HepG2 (cell line): ENCODE measurements around the gene BMAL1. TPM values are rescaled to one million over a fixed set of nuclear protein-coding genes. Genes with fewer than 3 reads are reported as not detected.

Experiments used
- ATAC-seq: fragments of 200-7000 bp; cut with Tn5 transposase; 3 replicates; pipeline ENCODE4 v1.9.1; 2020; ENCODE audit warnings: mild to moderate bottlenecking, moderate library complexity
- BruUV-seq: library from RNA; stranded (reverse); fragments of 400-500 nt; replicated peaks from 2 replicates; lab custom pipeline; 2021; lab: Mats Ljungman, UMichigan
- CTCF ChIA-PET: fragments of 300-600 bp; formaldehyde crosslinking; extraction: SDS; loops from one replicate; lab custom pipeline; 2021; ENCODE audit warnings: low total read pairs, inconsistent platforms, low intra/inter-chr PET ratio; lab: Yijun Ruan, JAX
- POLR2A ChIA-PET: fragments of 350-600 bp; sonication (Branson Sonifier 250); formaldehyde crosslinking; loops from one replicate; lab custom pipeline; 2020; ENCODE audit warnings: antibody characterized with exemption, inconsistent platforms; lab: Yijun Ruan, JAX
- DNase-seq: peaks from one replicate; pipeline ENCODE4 v3.0.0-alpha.2; 2015; ENCODE audit warnings: low spot score
- FAIRE-seq: peaks from 3 replicates; lab custom pipeline; 2011; peaks lifted over from hg19 to GRCh38; lab: Jason Lieb, UNC
- H2AFZ ChIP-seq: one replicate; pipeline ENCODE4 v1.6.1; 2011; ENCODE audit warnings: low read length, inconsistent platforms
- H3K27ac ChIP-seq: fragments of 300-600 bp; 3 replicates; pipeline ENCODE4 v1.8.0; 2011; ENCODE audit warnings: mixed run types, mild to moderate bottlenecking, mixed read lengths, low read length, inconsistent platforms; ENCODE audit not compliant: insufficient read depth; ENCODE audit errors: extremely low read length
- H3K27me3 ChIP-seq, 2 experiments: fragments of 200-600 bp in 1 of 2; 2 replicates in 1 of 2; 3 replicates in 1 of 2; pipeline versions ENCODE4 v1.6.0 to v1.8.0; 2011; ENCODE audit warnings: low read length in 2 of 2, mild to moderate bottlenecking in 2 of 2, moderate library complexity in 2 of 2, inconsistent platforms in 1 of 2; ENCODE audit not compliant: insufficient read depth in 2 of 2, control insufficient read depth in 1 of 2
- H3K36me3 ChIP-seq, 2 experiments: fragments of 200-600 bp in 1 of 2; replicated peaks in 1 of 2; 2 replicates in 1 of 2; 3 replicates in 1 of 2; pipeline versions ENCODE4 v1.5.1 to v1.8.0; 2011; ENCODE audit warnings: low read length in 2 of 2, inconsistent platforms in 1 of 2; ENCODE audit not compliant: insufficient read depth in 2 of 2, control insufficient read depth in 1 of 2
- H3K4me1 ChIP-seq: 2 replicates; pipeline ENCODE4 v1.5.1; 2012; ENCODE audit warnings: low read length, inconsistent platforms; ENCODE audit not compliant: insufficient read depth
- H3K4me2 ChIP-seq: 2 replicates; pipeline ENCODE4 v1.6.0; 2011; ENCODE audit warnings: low read depth, low read length, inconsistent platforms
- H3K4me3 ChIP-seq, 3 experiments: fragments of 200-600 bp in 1 of 3; sonication (generic), shearing (Covaris generic) in 1 of 3; replicated peaks in 1 of 3; 2 replicates each; pipeline ENCODE4 v1.5.1; 2011 to 2016; ENCODE audit warnings: low read length in 3 of 3, inconsistent platforms in 2 of 3, low read depth in 2 of 3, mild to moderate bottlenecking in 2 of 3, control low read depth in 1 of 3, mixed read lengths in 1 of 3; ENCODE audit not compliant: insufficient read depth in 1 of 3
- H3K79me2 ChIP-seq: one replicate; pipeline ENCODE4 v1.6.1; 2011; ENCODE audit warnings: low read length, inconsistent platforms; ENCODE audit not compliant: insufficient read depth
- H3K9ac ChIP-seq: 2 replicates; pipeline ENCODE4 v1.6.0; 2011; ENCODE audit warnings: mild to moderate bottlenecking, low read depth, low read length, inconsistent platforms; ENCODE audit not compliant: insufficient read depth
- H3K9me3 ChIP-seq: 2 replicates; pipeline ENCODE4 v1.5.1; 2012; ENCODE audit warnings: mild to moderate bottlenecking, low read length
- H4K20me1 ChIP-seq: 2 replicates; pipeline ENCODE4 v1.6.0; 2011; ENCODE audit warnings: inconsistent platforms, mild to moderate bottlenecking, low read length, moderate library complexity; ENCODE audit not compliant: insufficient read depth
- FOXA1 ChIP-seq, 2 experiments: fragments of 450-650 bp in 1 of 2; sonication (generic) in 1 of 2; formaldehyde crosslinking in 1 of 2; IDR thresholded peaks; 2 replicates each; pipeline versions ENCODE4 v1.4.0 to v1.6.1; 2016 to 2020; ENCODE audit warnings: missing genetic modification reagents in 1 of 2
- RARG ChIP-seq: sonication (generic); formaldehyde crosslinking; IDR thresholded peaks from 2 replicates; pipeline ENCODE4 v1.4.0; 2020; ENCODE audit warnings: low read depth, mild to moderate bottlenecking, missing genetic modification reagents
- YY1 ChIP-seq: IDR thresholded peaks from 2 replicates; pipeline ENCODE4 v1.6.1; 2011; ENCODE audit warnings: low read length, low read depth, moderate library complexity, mild to moderate bottlenecking; ENCODE audit not compliant: insufficient read depth, insufficient replicate concordance
- ZFP36L1 ChIP-seq: sonication (generic); formaldehyde crosslinking; IDR thresholded peaks from 2 replicates; pipeline ENCODE4 v1.8.0; 2022; ENCODE audit warnings: mild to moderate bottlenecking, missing genetic modification reagents, moderate library complexity
- ZFYVE20 ChIP-seq: sonication (generic); formaldehyde crosslinking; IDR thresholded peaks from 2 replicates; pipeline ENCODE4 v1.8.0; 2023; ENCODE audit warnings: low read depth, mild to moderate bottlenecking, moderate library complexity, missing genetic modification reagents, borderline replicate concordance
- ZNF264 ChIP-seq: sonication (generic); formaldehyde crosslinking; IDR thresholded peaks from 2 replicates; pipeline ENCODE4 v1.4.0; 2020; ENCODE audit warnings: missing genetic modification reagents
- WGBS: methylation state at CpG from one replicate; pipeline ENCODE4 v1.1.6; 2017; ENCODE audit warnings: low lambda C conversion rate; 5-methylcytosine and 5-hydroxymethylcytosine counted together
- in situ Hi-C: cut with HindIII; loops from 2 replicates; pipeline ENCODE4 v1.10.0; 2017; ENCODE audit warnings: low pct_unique_long_range_greater_than_20kb; ENCODE audit not compliant: extremely low pct_ligation_motif_present
- intact Hi-C: fragments of 100-400 bp; cut with micrococcal nuclease; formaldehyde crosslinking; loops from one replicate; pipeline ENCODE4 v1.10.0; 2022; ENCODE audit not compliant: unreplicated experiment
- polyA plus RNA-seq, 8 experiments: library from polyadenylated mRNA; depleted of rRNA in 3 of 8; stranded (reverse) in 7 of 8; unstranded in 1 of 8; fragments of >200 nt; fragmentation: Illumina TruSeq in 4 of 8; extraction: Trizol in 4 of 8; gene quantifications; 2 replicates each; pipeline versions ENCODE4 v1.2.1 to v1.2.3, GENCODE V29; 2011 to 2016; ENCODE audit warnings: low read depth in 4 of 8, missing spikeins in 1 of 8, mixed read lengths in 1 of 8; ENCODE audit not compliant: insufficient read depth in 1 of 8
- total RNA-seq, 5 experiments: library from RNA; depleted of rRNA; stranded (reverse); fragments of >200 nt; fragmentation: Illumina TruSeq; extraction: Trizol; gene quantifications; 2 replicates each; pipeline ENCODE4 v1.2.3, GENCODE V29; 2016; ENCODE audit warnings: low read depth in 1 of 5
- TF ChIP-seq, protein P1 (sequence below): sonication (generic); formaldehyde crosslinking; IDR thresholded peaks from 2 replicates; pipeline ENCODE4 v1.8.0; 2023; ENCODE audit warnings: mild to moderate bottlenecking, missing genetic modification reagents

Gene BMAL1
- total and polyA plus RNA-seq, 2 of the 13 experiments (the other 11 are each of a cell fraction or from before 2014, with no cell fraction given) = 4.5 to 4.8 TPM

DNA sequence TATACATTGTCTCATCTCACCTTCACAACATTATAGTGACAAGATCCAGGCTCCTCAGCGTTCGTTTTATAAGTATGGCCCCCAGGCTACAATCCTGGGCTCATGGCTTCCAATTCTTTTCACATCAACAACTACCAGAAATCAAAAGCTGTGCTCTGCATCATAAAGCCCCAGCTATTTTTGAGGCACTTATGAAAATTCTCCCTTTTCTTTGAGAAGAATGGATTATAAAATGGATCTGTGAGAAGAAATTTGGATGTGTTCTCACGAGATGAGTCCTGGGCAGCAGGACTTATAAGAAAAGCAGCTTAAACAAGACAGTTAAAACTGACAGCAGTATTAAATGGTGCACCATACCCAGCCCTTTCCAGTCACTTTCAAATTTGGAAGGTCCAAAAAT, 105.2 kb downstream of the BMAL1 start:
- CTCF ChIA-PET = no interaction called here
- no peaks in the 10 kb centered on the region; a peak in 1 of 5 replicates for H3K36me3 ChIP-seq
- in situ Hi-C loops = no loop called here
- no peak overlapping the region for H2AFZ ChIP-seq
- TF ChIP-seq ZFYVE20 (CRISPR knock-in tag) (no peak), FOXA1 (IDR thresholded peaks at IDR 0.05) (no peak), FOXA1 (CRISPR knock-in tag; IDR thresholded peaks at IDR 0.05) (no peak), ZFP36L1 (CRISPR knock-in tag) (no peak), YY1 (no peak), ZNF264 (no peak), RARG (no peak)
- TF ChIP-seq, protein P1, sequence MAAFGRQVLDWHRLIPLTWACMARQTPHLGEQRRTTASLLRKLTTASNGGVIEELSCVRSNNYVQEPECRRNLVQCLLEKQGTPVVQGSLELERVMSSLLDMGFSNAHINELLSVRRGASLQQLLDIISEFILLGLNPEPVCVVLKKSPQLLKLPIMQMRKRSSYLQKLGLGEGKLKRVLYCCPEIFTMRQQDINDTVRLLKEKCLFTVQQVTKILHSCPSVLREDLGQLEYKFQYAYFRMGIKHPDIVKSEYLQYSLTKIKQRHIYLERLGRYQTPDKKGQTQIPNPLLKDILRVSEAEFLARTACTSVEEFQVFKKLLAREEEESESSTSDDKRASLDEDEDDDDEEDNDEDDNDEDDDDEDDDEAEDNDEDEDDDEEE (CRISPR knock-in tag) = no peak
- TF ChIP-seq, all 625 proteins: peak for 0
- no peak for ATAC-seq
- 94% methylated on average over 3 of the region's 3 CpGs for WGBS
- intact Hi-C loops = no loop called here
- Histone ChIP-seq H3K4me3 (no peak overlapping the region), H3K27ac (no peak overlapping the region), H3K9ac (no peak overlapping the region), H3K4me1 (peaks cover 7% of the 10 kb centered on the region; the same call in 1 of the 2 replicates), H3K9me3 (no peaks in the 10 kb centered on the region), H3K79me2 (no peaks in the 10 kb centered on the region), H3K27me3 (no peaks in the 10 kb centered on the region), H3K4me2 (no peak overlapping the region), H4K20me1 (no peaks in the 10 kb centered on the region)
- FAIRE-seq = no peak
- no TSS peak for BruUV-seq
- no peak for DNase-seq
- POLR2A ChIA-PET = no interaction called here
